ENCODE data around the gene CAT.

CAT gene

DNA sequence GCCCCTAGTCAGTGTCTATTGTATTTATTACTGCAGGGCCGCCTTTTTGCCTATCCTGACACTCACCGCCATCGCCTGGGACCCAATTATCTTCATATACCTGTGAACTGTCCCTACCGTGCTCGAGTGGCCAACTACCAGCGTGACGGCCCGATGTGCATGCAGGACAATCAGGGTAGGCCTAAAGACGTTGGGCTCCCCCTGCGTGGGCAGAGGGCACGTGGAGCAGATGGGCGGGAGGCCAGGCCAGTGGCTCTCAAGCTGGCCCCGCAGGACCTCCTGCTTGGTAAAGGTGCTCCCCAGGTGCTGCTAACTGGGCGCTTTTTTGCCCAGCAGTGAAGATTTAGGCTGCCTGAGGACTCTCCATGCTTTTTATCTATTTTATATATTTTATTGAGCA is 22.5 kb downstream of the CAT start:
- no peak for DNase-seq

DNA sequence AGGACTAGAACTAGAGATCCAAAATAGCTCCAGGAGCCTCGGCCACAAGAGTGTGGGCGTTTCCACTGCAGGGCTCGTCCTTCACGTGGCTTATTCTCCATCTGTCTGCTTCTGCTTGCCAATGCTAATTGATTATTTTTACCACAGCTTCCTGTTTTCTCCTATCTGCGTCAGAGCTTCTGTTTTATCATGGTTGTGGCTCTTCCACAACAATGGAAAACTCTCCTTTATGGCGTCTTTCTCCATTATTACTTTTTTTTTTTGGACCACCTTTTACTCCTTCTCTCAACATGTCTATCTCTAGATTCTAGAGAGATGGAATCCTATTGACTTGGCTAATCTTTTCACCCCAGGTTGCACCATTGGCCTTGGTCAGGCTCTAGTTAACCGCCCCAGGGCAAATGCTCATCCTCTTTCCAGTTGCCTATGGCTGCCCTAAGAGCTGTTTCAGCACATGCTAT is 25.9 kb downstream of the CAT start:
- DNase-seq = no peak

DNA sequence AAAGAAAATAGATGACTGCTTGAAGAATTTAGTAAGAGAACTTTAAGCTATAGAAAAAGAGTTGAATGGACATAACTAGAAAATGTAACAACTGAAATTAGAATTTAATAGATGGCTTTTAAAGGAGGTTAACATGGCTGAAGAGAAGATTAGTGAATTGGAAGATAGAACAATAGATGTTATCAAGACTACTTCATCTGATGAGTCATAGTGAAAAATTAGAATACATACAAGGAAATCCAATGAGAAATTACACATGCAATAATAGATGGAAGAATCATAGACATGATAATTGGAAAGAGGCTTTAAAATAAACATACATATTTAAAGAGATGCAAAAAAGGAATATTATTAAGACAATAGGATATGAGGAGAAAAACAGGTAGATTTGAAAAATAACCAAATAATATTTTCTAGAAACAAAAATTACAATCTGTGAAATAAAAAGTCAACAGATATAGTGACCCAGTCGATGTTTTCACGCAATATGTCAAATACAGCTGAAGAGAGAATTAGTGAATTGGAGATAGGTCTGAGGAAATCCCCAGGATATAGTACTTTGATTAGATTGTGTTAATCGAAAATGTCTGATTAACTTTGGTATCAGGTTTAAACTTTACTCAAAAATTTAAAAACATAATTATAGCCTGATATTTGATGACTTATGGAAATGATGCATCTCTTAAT is 28.2 kb downstream of the CAT start:
- DNase-seq = no peak

- peak; percentile 5 for DNase-seq
Measured at GRCh38 chr11:34468209-34468841, 29.6 kb downstream of the CAT start.

DNA sequence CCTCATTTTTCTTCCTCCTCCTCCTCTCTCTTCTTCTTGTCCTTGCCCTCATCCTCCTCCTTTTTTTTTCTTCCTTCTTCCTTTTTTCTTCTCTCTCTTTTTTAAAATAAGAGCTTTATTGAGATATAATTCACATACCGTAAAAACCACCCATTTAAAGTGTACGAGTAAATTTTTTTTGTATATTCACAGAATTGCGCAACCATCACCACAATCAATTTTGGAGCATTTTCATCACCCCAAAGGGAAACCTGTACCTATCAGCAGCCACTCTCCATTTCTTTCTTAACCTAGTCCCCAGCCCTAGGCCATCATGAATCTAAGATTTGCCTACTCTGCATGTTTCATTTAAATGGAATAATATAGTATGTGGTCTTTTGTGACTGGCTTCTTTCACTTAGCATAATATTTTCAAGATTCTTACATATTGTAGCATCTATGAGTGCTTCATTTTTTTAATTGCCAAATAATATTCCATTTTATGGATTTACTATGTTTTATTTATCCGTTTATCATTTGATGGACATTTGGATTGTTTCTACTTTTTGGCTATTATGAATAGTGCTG is 35.0 kb downstream of the CAT start:
- no peak for DNase-seq

- DNase-seq = no peak
Measured at GRCh38 chr11:34475656-34476055, 36.9 kb downstream of the CAT start.

- no peak for DNase-seq
Measured at GRCh38 chr11:34476849-34477248, 38.1 kb downstream of the CAT start.

- DNase-seq = no peak
Measured at GRCh38 chr11:34478845-34479663, 40.3 kb downstream of the CAT start.

DNA sequence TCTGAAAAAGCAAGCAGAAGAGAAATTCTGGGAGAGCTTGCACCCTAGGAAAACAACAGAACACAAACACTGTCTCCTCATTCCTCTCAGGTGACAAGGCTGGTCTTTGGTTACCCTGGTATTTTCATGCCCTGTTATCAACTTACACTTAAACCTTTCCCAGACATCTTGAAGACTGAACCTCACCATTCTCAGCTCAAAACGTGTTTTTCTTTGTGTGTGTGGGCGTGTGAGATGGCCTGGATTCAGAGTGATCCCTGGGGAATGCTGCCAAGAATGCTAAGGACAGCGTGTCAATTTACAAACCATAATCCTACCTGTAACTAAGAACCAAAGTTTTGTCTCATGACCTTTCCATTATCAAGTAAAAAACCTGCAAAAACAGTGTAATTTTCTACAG is 41.6 kb downstream of the CAT start:
- no peak for DNase-seq

DNA sequence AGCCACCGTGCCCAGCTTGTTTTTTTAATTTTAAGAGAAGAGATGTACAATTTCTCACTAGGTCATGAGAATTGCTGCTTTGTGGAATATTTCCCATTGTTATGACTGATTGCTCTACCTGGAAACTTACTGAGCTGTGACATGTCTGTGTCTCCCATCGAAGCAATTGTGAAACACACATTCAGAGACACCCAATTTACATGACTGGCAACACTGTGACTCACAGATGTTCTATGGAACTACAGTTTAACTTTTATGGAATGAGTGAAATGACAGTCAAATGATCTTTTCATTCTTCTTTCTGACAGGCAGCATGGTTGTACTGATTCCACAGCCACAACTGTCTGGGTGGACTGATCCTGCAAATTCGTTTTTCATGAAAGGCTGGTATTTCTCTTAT is 42.6 kb downstream of the CAT start:
- no peak for DNase-seq

DNA sequence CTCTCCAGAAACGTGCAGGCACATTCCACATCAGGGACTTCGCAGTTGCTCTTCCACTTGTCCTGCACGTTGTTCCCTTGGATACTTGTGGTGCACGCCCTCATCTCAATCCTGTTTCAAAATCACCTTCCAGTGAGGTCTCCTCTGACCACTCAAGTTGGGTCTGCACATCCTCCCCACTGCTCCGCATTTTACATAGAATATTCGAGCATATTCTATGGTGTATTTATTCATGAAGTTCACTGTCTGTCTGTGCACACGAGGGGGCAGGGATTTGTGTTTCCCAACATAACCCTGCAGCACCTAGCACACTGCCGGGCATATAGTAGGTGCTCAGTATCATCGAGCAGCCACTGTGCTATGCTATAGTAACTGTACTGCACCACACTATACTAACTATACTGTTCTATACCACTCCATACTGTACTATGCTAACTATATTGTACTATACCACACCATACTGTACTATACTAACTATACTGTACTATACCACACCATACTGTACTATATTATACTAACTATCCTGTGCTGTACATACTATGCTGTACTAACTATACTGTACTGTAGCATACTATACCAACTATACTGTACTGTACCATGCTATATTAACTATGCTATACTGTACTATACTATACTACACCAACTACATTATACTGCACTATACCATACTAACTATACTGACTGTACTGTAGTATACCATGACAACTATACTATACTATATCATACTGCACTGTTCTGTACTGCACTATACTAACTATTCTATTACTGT is 44.6 kb downstream of the CAT start:
- DNase-seq = no peak

- no peak for DNase-seq
Measured at GRCh38 chr11:34487430-34487829, 48.7 kb downstream of the CAT start.

DNA sequence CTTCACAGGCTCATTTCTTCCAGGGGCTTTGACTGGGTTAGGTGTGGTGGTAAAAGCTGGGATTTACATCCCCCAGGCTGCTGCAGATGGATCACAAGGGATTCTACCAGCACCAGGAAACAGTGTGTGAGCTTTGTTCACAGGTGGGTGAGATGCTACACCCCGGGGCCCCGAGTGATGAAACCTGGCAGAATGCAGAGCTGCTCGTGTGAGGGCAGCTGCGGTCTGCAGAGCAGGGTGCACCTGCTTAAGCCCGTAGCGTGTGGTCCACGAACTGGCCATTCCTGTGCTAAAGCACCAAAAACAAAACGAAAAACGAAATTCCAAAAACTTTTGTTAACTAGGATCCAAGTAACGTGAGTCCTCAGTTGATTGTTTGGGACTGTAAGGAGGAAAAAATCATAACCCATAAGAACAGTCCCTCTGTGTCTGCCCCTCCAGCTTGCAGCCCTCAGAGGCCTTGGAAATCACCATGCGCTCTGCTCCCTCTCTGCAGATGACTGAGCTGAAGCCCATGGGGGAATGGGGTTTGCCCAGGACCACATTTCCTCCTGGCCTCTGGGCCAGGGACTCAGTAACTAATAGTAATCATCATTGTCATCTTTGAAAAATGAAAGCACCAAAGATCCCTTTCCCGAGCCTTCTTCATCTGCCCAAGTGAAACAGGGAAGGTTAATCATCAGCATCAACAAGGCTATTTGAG is 50.3 kb downstream of the CAT start:
- DNase-seq = no peak

- no peak for DNase-seq
Measured at GRCh38 chr11:34490304-34490703, 51.6 kb downstream of the CAT start.

- peak; percentile 29 for DNase-seq
Measured at GRCh38 chr11:34492806-34493414, 54.2 kb downstream of the CAT start.

DNA sequence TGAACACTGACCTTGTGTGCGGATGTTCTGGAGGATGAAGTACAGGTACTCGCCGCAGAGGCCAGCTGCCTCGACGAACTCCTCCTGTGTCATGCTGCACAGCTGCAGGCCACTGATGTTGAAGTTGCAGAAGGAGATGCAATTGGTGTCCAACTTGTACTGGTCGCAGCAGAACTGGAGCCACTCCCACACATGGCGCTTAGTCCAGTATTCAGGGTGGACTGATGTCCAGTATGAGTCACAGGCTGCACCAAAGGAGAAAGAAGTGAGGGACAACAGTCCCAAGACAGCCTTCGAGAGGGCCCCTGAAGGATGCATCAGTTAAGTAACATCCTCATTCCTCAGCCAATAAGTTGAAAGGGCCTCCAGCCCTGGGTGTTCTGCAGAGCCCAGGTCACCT is 54.7 kb downstream of the CAT start:
- DNase-seq = no peak

DNA sequence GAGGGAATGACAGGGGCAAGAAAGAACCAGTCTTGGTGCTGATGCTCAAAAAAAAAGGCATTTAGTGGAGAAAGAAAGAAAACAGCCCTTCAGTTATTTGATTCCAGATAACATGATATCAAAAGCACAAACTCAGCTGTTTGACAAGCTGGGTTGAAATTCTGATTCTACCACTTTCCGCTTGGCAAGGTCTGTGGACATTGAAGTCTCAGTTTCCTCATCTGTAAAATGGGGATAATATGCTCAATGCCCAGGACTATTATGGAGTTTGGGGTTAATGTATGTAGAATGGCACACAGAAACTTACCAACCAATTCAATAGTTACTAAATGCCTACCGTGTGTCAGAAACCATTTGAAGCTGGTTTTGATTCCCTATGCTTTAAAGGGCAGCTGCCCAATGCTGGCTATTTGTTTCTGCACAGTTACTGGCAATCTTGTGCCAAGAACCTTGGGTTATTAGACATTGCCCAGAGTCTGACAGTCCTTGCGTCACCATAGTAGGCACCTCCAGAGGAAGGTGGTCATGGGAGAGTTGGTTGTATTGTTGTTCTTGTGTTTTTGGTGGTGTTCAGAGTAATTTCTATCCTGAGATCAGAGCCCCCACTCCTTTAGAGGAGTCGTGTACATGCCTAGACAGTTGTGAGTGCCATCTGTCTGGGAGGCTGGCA is 55.3 kb downstream of the CAT start:
- no peak for DNase-seq

GRCh38 chr11:34495239-34495723 is 56.5 kb downstream of the CAT start:
- no peak for DNase-seq

DNA sequence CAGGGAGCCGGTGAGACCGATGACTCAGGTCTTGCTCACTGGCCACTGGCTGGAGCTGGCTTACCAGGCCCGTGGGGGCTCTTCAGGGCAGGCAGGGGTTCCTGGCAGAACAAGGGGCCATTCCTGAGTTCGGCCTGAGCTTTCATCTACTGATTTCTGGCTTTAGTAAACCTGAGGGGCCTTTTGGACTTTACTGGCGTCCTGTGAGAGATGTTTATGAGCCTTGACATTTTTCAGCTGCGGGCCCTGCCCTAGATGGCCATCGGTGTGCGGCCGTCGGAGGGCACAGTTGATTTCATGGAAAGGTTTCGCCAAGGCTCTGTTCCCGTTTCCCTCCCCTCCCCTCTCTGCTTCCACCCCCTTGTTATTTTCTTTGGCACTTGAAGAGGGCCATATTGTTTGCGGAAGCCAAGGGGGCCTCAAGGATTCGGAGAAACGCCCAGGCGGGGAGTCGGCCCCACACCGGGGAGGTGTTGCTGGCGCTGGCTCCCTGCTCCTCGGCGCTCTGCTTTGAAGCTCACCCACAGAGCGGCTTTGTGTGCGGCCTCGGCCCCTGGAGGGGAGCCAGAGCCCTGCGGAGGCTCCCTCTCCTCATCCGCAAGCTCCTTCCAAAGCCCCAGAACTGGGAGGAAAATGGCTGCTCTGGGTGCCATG is 57.1 kb downstream of the CAT start:
- DNase-seq = no peak

- no peak for DNase-seq
Measured at GRCh38 chr11:34499719-34500500, 61.2 kb downstream of the CAT start.

All from DMS153 (cell line).